ENCODE measurements around the gene USH2A.

DNA sequence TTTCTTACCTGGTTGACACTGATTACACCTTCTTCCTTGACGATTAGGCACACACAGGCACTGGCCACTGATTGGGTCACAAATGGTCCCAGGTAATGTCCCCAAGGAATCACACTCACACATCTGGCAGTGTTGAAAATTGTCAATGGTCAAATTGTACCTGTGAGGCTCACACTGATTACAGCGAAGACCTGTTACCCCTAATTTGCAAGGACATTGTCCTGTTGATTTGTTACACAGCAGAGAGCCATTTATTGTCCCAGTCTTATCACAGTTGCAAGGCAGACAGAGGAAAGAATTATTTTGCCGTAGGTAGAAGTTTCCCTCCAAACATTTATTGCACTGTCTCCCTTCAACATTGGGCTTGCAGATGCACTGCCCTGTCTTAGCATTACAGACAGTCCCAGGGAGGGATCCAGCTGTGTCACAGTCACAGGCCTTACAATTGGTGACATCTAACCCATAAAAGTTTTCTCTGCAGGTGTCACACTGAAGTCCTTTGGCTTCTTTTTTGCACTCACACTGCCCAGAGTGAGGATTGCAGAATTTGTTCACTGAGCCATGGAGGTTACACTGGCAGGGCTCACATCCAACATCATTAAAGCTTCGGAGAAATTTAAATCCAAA lies 176.6 kb downstream of the USH2A start:
- TF ChIP-seq ZNF274 (IDR thresholded peaks at IDR 0.05; ENCODE audit: low read length) (no peak), ZNF274 (tag by site-specific recombination; IDR thresholded peaks at IDR 0.05; ENCODE audit: borderline replicate concordance) (no peak), REPIN1 (tag by site-specific recombination; IDR thresholded peaks at IDR 0.05; ENCODE audit: low read depth) (no peak), ZNF184 (tag by site-specific recombination; IDR thresholded peaks at IDR 0.05) (no peak), SETDB1 (IDR thresholded peaks at IDR 0.05; ENCODE audit: insufficient read length, low read length) (no peak)
- TF ChIP-seq, protein P1, sequence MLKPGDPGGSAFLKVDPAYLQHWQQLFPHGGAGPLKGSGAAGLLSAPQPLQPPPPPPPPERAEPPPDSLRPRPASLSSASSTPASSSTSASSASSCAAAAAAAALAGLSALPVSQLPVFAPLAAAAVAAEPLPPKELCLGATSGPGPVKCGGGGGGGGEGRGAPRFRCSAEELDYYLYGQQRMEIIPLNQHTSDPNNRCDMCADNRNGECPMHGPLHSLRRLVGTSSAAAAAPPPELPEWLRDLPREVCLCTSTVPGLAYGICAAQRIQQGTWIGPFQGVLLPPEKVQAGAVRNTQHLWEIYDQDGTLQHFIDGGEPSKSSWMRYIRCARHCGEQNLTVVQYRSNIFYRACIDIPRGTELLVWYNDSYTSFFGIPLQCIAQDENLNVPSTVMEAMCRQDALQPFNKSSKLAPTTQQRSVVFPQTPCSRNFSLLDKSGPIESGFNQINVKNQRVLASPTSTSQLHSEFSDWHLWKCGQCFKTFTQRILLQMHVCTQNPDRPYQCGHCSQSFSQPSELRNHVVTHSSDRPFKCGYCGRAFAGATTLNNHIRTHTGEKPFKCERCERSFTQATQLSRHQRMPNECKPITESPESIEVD (tag by site-specific recombination; IDR thresholded peaks at IDR 0.05): no peak
- TF ChIP-seq, protein P2, sequence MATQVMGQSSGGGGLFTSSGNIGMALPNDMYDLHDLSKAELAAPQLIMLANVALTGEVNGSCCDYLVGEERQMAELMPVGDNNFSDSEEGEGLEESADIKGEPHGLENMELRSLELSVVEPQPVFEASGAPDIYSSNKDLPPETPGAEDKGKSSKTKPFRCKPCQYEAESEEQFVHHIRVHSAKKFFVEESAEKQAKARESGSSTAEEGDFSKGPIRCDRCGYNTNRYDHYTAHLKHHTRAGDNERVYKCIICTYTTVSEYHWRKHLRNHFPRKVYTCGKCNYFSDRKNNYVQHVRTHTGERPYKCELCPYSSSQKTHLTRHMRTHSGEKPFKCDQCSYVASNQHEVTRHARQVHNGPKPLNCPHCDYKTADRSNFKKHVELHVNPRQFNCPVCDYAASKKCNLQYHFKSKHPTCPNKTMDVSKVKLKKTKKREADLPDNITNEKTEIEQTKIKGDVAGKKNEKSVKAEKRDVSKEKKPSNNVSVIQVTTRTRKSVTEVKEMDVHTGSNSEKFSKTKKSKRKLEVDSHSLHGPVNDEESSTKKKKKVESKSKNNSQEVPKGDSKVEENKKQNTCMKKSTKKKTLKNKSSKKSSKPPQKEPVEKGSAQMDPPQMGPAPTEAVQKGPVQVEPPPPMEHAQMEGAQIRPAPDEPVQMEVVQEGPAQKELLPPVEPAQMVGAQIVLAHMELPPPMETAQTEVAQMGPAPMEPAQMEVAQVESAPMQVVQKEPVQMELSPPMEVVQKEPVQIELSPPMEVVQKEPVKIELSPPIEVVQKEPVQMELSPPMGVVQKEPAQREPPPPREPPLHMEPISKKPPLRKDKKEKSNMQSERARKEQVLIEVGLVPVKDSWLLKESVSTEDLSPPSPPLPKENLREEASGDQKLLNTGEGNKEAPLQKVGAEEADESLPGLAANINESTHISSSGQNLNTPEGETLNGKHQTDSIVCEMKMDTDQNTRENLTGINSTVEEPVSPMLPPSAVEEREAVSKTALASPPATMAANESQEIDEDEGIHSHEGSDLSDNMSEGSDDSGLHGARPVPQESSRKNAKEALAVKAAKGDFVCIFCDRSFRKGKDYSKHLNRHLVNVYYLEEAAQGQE (tag by site-specific recombination; IDR thresholded peaks at IDR 0.05): no peak

Measured in HEK293 (cell line).